Ovary (tissue), 9 donors: ENCODE measurements around the gene RCN2. TPM values are rescaled to one million over a fixed set of nuclear protein-coding genes. Genes with fewer than 3 reads are reported as not detected.

ENCODE experiments used
- DNase-seq, 5 donors: peaks; one replicate each; pipeline ENCODE4 v3.0.0-alpha.2; 2019 to 2020
- H3K27ac ChIP-seq, 2 donors: fragments of 200-600 bp; one replicate each; pipeline versions ENCODE4 v1.5.1 to v1.8.0; 2019 to 2022
- H3K27me3 ChIP-seq: fragments of 200-600 bp; one replicate; pipeline ENCODE4 v1.8.0; 2022
- H3K36me3 ChIP-seq: fragments of 200-600 bp; sonication (generic); one replicate; pipeline ENCODE4 v1.5.1; 2019
- H3K4me1 ChIP-seq: one replicate; pipeline ENCODE4 v1.8.1; 2013; ENCODE audit warnings: mild to moderate bottlenecking, moderate library complexity; ENCODE audit not compliant: insufficient read depth
- H3K4me3 ChIP-seq: fragments of 200-600 bp; sonication (generic); one replicate; pipeline ENCODE4 v1.5.1; 2017
- H3K9me3 ChIP-seq, 2 donors: fragments of 200-600 bp in 1 of 2; sonication (generic) in 1 of 2; one replicate each; pipeline versions ENCODE4 v1.5.1 to v1.8.1; 2013 to 2019; ENCODE audit warnings: mild to moderate bottlenecking in 1 of 2, moderate library complexity in 1 of 2
- CTCF ChIP-seq, 3 donors: fragments of 450-650 bp in 2 of 3; fragments of 200-600 bp in 1 of 3; IDR thresholded peaks; one replicate each; pipeline versions ENCODE4 v1.5.1 to v1.8.0; 2016 to 2022; ENCODE audit warnings: antibody characterized with exemption in 3 of 3, mild to moderate bottlenecking in 1 of 3
- EP300 ChIP-seq: sonication (generic); formaldehyde crosslinking; IDR thresholded peaks from one replicate; pipeline ENCODE4 v1.6.1; 2017; ENCODE audit warnings: antibody characterized with exemption
- POLR2A ChIP-seq: fragments of 450-650 bp; IDR thresholded peaks from one replicate; pipeline ENCODE4 v1.6.1; 2017; ENCODE audit warnings: antibody characterized with exemption, mild to moderate bottlenecking, moderate library complexity
- WGBS, 3 donors: extraction: QIAGEN DNeasy Blood & Tissue Kit in 1 of 3; methylation state at CpG; one replicate each; pipeline versions ENCODE4 v1.1.5 to v1.1.7; 2013 to 2017; 5-methylcytosine and 5-hydroxymethylcytosine counted together
- intact Hi-C, 4 donors: fragments of 100-400 bp; cut with DNase I; formaldehyde crosslinking; loops; one replicate each; pipeline versions ENCODE4 v1.11.0 to v1.15.1; 2022 to 2023
- polyA plus RNA-seq, 2 donors: library from polyadenylated mRNA; stranded (reverse); fragments of 200-250 nt in 1 of 2; fragments of 350-450 nt in 1 of 2; fragmentation: Illumina TruSeq in 1 of 2; extraction: RNeasy Lipid Tissue Mini Kit (QIAGEN cat#74804) in 1 of 2; gene quantifications; one replicate each; pipeline ENCODE4 v1.2.3, GENCODE V29; 2013 to 2014
- total RNA-seq, 7 donors: library from RNA; depleted of rRNA in 2 of 7; stranded (reverse); fragments of >200 nt in 2 of 7; fragmentation: NEBNext Ultra II Directional in 3 of 7; extraction: Animal tissue kit (Norgen Biotek cat#: 25700) in 3 of 7; gene quantifications; one replicate each; pipeline versions ENCODE4 v1.1.0 to v1.2.4, GENCODE V29; 2016 to 2023
- donor health status: DM: no; HTN: no; CAD: no; lungs with moderate emphysema.
- donor health status: DM: no; HTN: no; CAD: no.
- donor health status: Bipolar disorder and iron deficiency.
- donor health status: DM: yes; HTN: yes; CAD: no.
- donor health status: DM: no; HTN: no; CAD: no.
- donor health status: DM: yes; HTN: yes; CAD: no.

RCN2 gene
- total and polyA plus RNA-seq, 9 donors: 31.7 to 69.2 (median 47.8) TPM

GRCh38 chr15:76994971-76995945 lies 63.7 kb downstream of the RCN2 start, which contains the start of gene PSTPIP1:
Gene PSTPIP1, plus strand, starts transcription at chr15:76995126. Its CDS starts 448 bp downstream, at chr15:76995574.
- Histone ChIP-seq H3K4me1 (peaks cover 4% of the 10 kb centered on the region), H3K4me3 (no peak within 1 kb of the TSS), H3K27me3 (no peaks in the 10 kb centered on the region), H3K9me3 (no peaks in the 10 kb centered on the region), H3K36me3 (no peaks in the 10 kb centered on the region), H3K27ac (no peak within 1 kb of the TSS)
- TF ChIP-seq CTCF (IDR thresholded peaks at IDR 0.05) (no peak), POLR2A (no peak), EP300 (no peak)
- WGBS, 3 donors: 47 to 64% (median 56%) methylated on average over 24 to 28 of the region's 28 CpGs
- DNase-seq: peak in 4 of 5 donors; percentile 30 to 59 (median 46)
- intact Hi-C loops: no loop called here

GRCh38 chr15:76996076-76996525 lies 64.6 kb downstream of the RCN2 start:
- no peaks in the 10 kb centered on the region for H3K27me3 ChIP-seq
- no peak overlapping the region for H3K4me3 ChIP-seq
- H3K36me3 ChIP-seq: no peaks in the 10 kb centered on the region
- no peaks in the 10 kb centered on the region for H3K9me3 ChIP-seq
- WGBS, 3 donors: 27 to 40% (median 36%) methylated on average over 9 of the region's 9 CpGs
- no peak for DNase-seq
- peak overlapping the region in 1 of 2 donors; percentile 6 for H3K27ac ChIP-seq
- intact Hi-C loops: no loop called here
- peaks cover 4% of the 10 kb centered on the region for H3K4me1 ChIP-seq
- no peak for TF ChIP-seq CTCF (IDR thresholded peaks at IDR 0.05)
- no peak for TF ChIP-seq POLR2A

GRCh38 chr15:76996526-76997401 lies 65.2 kb downstream of the RCN2 start:
- intact Hi-C loops: no loop called here
- H3K4me3 ChIP-seq: no peak overlapping the region
- H3K27me3 ChIP-seq: no peaks in the 10 kb centered on the region
- DNase-seq: peak; percentile 23 to 64 (median 54)
- 60 to 62% (median 60%) methylated on average over 14 of the region's 14 CpGs for WGBS, 3 donors
- peak overlapping the region in 1 of 2 donors; percentile 6 for H3K27ac ChIP-seq
- no peaks in the 10 kb centered on the region for H3K36me3 ChIP-seq
- peaks cover 4% of the 10 kb centered on the region for H3K4me1 ChIP-seq
- TF ChIP-seq CTCF (IDR thresholded peaks at IDR 0.05) (no peak), POLR2A (no peak), EP300 (no peak)
- H3K9me3 ChIP-seq: no peaks in the 10 kb centered on the region

- no peak overlapping the region for H3K4me3 ChIP-seq
- no peak for DNase-seq
- TF ChIP-seq EP300 (no peak), POLR2A (no peak), CTCF (IDR thresholded peaks at IDR 0.05) (no peak)
- H3K27me3 ChIP-seq: no peaks in the 10 kb centered on the region
- peaks cover 4% of the 10 kb centered on the region for H3K4me1 ChIP-seq
- no peaks in the 10 kb centered on the region for H3K9me3 ChIP-seq
- H3K36me3 ChIP-seq: no peaks in the 10 kb centered on the region
- H3K27ac ChIP-seq: no peak overlapping the region
- intact Hi-C loops: no loop called here
- 79 to 84% (median 83%) methylated on average over 8 of the region's 8 CpGs for WGBS, 3 donors
Measured at GRCh38 chr15:76998663-76999285, 67.2 kb downstream of the RCN2 start.
